GM03348 (cell line): ENCODE results near the gene IGLL1.
"Not testable (repeated sequence)": the region's sequence is repeated elsewhere in the genome, so short reads cannot be mapped to it uniquely, and the experiment has no call there.

ENCODE experiments used
- DNase-seq: peaks from one replicate; pipeline ENCODE4 v3.0.0; 2012; ENCODE audit warnings: low spot score

Gene IGLL1

GRCh38 chr22:23579870-23580575, at the start of gene IGLL1:
TSS of gene IGLL1 (minus strand) at chr22:23580290. CDS start at chr22:23580190, 100 bp downstream.
- no peak for DNase-seq

GRCh38 chr22:23628056-23628743, 48.1 kb upstream of the IGLL1 start:
- not testable (repeated sequence) for DNase-seq

DNA sequence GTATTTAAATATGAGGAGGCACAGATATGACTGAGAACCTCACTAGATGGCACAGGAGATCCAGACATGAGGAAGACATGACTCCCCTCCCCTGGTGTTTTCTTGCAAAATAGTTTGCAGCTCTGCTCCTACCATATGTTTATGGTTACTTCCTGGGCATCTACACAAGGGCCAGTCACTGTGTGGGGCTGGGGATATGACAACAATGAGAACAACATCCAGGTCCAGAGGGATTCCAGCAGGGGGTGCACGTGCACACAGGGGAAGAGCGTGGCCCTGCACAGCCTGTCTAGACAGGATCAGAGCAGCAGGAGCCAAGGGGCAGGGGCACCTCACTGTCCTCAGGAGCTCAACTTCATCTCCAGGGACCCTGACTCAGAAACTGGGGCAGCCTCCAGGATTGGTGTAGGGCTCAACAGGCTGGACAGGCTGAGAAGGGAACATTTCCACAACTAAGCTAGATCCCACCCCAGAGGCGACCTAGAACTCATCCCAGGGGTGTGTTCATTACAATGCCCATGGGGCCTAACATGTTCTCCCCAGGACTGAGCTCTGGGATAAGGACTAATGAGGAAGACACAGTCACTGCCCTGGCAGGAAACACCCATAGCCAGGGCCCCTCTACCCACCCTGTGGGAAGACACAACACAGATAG, 47.4 kb upstream of the IGLL1 start:
- peak; percentile 55 for DNase-seq

DNA sequence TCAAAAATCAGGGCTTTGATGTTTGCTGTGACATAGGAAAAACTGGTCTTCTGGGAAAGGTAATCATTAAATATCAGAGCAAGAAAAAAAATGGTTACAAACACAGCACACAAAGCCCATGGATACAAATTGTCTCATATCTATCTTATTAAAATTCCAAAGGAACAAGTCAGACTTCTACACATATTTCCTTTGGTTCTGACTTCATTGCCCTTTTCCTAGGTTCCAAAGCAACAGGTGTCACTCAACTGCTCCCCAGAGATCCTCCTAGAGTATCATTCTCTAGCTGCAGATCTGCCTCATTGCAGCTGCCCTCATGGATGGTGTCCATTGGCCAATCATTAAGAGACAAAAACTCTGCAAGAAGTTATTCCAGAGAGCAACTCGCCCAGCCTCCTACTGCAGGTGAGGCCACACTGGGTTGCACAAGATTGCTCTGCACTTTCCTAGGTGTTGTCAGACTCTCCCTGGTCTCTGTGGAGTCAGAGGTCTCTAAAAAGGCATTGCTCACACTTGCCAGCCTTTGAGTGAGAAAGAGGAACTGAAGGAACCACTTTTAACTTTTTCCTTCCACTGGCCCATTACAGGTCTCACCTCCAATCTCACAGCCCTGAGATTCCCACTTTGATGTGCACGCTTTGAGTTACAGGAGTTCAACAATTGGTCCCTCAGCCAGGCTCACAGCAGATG, 46.3 kb upstream of the IGLL1 start:
- DNase-seq, result no peak

GRCh38 chr22:23622634-23623033, 42.5 kb upstream of the IGLL1 start:
- no peak for DNase-seq

GRCh38 chr22:23621916-23622315, 41.8 kb upstream of the IGLL1 start:
- not testable (repeated sequence) for DNase-seq

DNA sequence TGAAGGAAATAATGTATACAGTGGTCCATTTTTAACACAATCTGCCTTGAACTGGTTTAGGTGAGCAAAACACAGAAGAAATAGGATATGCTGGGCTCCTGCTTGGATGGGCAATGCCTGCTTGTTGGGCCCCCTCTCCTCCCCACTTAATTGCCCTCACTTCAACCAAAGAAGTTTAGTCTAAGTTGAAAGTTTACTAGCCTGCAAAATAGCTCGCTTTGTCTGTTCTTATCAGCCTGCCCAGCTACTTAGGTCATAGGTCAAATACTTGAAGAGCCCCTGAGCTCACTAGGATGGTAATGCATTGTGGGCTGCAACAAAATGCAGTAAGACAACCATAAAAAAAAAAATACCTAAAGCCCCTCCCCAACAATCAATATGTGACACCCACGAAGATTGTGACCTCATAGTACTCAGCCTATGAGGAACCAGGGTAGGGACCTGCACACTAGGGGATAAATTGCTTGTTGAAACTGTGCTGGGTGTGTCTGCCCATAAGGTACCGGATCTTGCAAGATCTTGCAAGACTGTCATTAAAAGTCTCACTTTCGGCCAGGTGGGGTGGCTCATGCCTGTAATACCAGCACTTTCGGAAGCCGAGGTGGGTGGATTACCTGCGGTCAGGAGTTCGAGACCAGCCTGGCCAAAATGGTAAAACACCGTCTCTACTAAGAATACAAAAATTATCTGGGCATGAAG, 41.1 kb upstream of the IGLL1 start:
- DNase-seq, result no peak

DNA sequence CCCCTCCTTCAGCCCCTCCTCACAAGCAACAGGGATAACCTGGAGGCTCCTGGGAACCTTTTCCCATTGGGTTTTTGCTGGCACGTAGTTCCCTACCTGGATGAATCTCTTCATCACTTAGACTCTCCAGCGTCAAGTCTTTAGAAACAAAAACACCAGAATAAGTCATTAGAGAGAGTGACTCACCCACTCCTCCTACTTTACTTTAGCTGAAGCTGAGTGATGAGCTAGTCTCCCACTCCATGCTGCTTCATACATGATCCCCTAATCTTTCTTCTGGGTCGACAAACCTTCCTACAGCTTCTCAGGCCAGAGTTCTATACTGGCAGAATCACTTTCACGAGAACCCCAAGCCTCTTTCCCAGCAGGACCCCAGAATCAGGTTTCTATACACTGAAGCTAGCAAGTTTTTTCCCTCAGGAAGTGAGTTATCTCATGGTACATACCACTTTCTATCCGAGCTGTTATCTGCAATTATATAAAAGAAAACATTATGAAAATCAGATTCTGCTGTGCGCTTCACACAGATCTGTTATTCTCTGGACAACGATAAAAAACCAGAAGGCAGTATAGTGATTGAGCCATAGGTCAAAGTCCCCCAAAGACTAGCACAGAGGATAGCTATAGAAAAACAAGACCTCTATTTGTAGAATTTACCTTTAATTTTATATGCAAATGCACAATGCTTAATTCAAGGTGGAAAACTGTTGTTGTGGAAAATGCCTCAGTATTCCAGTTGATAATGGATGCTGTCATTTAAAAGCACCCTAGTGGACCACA, 33.3 kb upstream of the IGLL1 start:
- DNase-seq, result no peak

DNA sequence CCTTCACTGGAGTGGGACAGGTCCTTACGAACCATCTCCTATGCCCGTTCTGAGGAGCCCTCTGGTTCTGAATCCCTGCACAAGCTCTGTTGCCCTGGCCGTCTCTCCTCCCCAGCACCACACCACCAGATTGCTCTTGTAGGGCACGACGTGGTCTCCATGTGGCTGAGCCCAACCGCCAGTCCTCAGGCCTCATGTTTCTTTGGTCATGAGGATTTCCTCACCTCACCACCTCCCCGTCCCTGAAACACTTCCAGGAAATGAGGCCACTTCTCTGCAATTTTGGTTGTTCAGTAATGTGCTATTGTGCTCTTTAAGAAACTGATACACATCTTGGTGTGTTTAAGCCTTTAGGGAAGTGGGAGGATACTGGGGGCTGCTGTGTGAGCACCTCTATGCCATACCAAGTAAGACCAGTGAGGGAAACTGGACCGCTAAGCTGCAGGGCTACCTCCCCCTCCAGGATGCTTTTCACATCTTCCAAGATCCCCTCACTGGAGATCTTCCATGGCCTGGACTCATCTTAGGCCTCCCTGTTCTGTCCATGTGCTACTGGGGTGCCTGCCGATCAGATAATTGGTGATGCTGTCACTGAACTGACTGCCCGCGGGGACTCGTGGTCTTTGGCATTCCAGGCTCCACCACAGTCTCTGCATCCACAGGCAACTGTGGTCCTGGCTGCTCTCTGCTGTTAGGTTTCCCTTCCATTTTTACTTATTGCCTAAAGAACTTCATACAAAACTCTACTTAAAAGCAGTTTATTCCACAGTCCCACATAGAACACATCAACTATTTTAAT, 30.1 kb upstream of the IGLL1 start:
- DNase-seq, result no peak

DNA sequence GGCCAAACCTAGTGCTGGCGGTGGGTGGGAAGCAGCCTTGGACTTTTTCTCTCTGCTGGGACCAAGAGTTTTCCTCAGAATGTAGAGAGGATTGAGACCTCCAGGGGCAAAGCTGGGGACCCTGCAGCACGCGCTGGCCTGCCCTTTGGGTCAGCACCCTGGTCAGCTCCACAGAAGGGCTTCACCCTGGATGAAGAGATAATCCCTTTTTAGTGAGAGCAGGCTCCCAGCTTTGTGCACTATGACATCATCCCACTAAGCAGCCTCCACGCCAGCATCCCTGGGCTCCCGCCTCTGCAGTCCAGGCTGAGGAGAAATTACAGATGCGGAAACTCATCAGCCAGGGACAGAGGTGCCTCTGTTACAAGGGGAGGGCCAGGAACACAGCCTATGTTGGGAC, 28.5 kb upstream of the IGLL1 start:
- peak; percentile 64 for DNase-seq

DNA sequence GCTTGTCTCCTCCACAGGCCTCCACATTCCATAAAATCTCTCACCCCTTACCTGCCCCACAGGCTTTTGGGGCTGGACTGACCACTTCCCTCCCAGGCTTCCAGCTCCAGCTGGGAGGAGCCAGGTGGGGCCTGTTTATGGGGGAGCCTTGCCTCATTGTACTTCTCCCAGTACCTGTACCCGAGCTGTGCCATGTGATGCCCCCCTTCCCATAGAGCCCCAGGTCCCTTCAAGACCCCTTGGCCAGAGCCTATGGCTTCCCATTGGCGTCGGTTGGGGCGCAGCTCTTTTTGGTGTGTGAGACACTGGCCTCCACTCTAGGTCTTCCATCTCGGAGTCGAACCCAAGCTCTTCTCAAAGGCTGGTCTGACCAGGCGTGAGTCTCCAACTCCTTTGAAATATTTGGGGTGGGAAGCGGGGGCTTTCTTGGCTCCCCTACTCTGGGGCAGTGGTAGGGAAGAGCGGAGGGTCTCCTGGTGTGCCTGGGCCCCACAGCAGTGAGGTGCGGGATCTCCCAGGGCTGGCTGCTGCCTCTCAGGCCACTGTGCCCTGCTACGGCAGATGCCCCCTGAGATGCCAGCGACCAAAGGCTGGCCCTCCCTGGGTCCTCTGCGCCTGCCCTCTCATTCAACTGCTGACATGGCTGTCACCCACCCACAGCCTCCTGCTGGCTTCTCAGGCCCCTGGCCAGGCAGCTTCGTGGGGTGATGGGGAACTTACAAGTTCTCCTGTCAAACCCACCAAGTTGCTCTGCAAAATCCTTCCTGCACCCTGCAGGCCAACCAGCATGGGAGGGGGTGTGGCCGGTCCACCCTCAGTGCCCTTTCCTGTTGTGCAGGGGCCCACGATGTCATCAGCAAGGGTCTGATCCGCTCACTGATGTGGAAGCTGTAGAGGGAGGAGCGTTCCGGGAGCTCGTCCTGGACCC, 26.4 kb upstream of the IGLL1 start:
- no peak for DNase-seq

DNA sequence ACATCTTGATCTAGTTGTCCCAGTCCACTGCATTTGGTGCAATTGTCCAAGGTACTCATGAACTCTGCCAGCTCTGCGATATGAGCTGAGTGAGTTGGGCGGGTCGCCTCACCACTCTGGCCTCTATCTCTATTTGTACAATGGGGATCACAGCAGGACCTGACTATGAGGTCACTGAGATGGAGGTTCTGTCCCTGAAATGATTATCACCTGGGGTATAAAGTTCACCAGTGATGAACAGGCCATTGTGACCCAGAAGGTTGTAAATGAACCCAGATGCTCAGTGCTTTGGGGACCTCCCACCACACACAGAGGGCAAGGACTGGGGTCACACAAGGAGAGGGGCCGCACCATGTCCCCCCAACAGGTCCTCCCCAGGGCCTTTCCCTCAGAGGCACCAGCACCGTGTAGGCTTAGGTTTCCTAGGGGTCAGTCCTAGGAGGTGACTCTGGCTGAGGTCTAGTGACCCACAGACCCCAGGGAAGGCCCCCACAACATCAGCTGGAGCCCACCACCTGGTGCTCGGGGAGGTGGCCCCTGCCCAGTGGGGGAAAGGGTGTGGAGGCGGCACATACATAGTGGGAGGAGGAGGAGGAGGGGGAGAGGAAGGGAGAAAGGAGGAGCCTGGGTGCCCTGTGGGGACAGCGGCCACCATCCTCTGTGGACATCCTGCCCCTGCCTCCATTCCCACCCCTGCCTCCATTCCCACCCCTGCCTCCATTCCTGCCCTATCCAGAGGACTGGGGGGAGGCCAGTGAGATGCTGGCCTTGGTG, 25.0 kb upstream of the IGLL1 start:
- DNase-seq, result no peak

DNA sequence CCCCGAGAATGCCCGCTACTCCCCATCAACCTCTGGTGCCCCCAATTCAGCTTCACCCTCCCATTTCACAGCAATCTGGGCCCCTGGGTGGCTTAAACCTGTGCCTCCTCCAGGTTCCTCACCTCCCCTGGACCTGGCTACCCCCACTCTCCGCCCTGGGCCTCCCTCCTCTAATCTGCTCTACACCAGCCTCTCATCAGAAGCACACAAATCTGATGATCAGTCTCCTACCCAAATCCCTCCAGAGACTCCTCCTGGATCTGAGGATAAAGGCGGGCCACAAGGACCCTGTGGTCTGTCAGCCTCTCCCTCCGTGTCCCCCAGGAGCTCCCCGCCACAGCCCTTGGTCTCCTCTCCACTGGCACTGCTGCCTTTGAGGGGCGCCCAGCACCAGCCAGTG, 23.2 kb upstream of the IGLL1 start:
- no peak for DNase-seq

- no peak for DNase-seq
These were observed 18.9 kb upstream of the IGLL1 start for GRCh38 chr22:23598805-23599518.

DNA sequence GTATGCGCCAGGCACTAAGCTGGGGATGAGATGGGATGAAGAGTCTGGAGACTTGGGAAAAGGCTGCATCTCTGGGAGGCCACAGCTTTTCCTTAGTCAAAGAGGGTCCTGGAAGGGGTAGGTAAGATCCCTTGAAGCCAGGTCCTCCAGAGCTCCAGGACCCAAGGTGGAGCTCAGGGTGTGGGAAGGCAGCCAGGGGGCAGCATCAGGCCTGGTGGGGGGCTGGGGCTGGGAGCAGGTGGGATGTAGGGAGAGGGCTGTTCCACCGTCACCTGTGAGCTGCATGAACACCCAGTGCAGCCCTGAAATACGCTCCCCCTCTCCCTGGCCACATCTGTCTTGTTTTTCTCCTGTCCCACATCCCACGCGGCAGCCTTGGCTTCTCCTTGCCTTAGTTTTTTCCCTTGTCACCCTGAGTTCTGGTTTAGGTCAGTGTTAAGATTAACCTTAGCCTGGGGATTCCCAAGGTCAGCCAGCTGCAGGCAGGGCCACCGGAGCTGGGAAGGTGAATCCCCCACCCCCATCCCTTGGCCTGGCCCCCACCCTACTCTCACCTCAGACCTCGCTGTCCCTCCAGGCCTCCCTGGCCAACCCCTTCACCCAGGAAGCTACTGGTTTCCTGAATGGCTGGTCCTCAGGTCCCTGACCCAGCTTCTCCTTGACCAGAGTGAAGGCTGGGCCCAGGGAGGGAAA, 17.6 kb upstream of the IGLL1 start:
- not testable (repeated sequence) for DNase-seq

GRCh38 chr22:23595904-23596303, 15.8 kb upstream of the IGLL1 start:
- not testable (repeated sequence) for DNase-seq

DNA sequence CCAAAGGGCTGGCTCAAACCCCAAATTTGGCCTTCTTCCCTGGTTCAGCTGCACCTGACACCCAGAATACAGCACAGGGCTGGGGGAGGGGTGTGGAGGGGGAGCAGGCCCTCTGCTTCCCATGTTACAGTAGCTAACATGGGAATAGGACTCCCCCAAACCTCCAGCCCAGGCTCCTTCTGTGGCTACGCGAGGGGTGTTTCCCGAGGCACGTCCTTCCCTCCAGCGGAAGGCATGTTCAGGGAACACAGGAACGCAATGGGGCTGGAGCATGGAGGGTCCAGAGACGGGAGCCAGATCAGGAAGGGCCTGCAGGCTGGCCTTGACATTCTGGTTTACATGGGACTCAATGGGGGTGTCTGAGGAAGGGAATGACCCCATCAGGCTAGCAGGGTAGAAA, 11.8 kb upstream of the IGLL1 start:
- no peak for DNase-seq
